ENCODE results near the gene CSK.
"Not testable (repeated sequence)": the region's sequence is repeated elsewhere in the genome, so short reads cannot be mapped to it uniquely, and the experiment has no call there.

CSK gene

DNA sequence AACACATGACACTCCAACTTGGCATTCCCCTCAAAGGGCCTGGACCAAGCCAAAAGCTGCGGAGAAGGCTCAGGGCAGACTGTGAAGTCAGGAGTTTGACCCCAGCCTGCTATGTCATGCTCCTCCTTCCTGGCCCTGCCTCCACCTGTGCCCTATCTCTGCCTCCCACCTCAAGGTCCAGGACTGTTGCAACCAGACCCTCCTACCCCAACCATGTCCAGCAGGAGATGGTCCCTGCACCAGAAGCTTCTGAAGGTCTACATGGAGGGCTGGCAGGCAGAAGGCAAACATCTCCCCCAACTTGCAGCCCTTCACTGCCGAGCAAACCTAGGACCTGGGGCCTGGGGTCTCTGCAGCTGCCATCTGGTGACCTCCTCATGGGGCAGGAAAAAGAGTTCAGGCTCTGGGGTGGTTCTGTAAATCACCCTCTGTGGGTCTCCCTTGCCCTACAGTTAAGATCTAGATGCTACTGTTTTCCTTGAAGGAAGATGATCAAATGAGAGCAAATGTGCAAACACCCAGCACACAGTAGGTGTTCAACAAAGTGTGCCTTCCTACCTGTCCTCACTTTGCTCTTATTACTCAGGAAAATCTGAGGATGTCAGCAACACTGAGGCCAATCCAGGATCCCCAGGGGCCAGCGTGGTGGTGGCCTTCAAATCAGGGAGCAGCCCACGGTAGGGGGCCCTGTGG lies 11.5 kb upstream of the CSK start:
- no peak for DNase-seq (ENCODE audit: low read depth)

DNA sequence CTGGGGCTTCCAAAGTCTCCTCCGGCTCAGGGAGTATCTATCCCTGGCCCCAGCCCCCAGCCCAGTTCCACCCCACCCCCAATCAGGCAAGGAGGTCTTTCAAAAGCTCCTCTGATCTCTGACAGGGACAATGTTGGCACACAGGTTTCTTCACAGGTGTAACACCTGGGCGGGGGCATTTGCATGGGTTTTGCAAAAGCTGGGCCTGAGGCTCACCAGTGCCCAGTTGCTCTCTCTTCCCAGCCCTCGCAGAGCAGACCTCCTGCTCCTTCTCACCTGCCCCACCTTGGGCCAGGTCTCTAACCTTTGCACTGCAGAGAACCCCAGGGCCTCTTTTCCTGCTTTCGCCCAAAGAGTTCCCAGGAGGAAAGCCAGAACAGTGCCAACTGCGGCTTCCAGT lies 8.6 kb upstream of the CSK start:
- no peak for DNase-seq (ENCODE audit: low read depth)

DNA sequence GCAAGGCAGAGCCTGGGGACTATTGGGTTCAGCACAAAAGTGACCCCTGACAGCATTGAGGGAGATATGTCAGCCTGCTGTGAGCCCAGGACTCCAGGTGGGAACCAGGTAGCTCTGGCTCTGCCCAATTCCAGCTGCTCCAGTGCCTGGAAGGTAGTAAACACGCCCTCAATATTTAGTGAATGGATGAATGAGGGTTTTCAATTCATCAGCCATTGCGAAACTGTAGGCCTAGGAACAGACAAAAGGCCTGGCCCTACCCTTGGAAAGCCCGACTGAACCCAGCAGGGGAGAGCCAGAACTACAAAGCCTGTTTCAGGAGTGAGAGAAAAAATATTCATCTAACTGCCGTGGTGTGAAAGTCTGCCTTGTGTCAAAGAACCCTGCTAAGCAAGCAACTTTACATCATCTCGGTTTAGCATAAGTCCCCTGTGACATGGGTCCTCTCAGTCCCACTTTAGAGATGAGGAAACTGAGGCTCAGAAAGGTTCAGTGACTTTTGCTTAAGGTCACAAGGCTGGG lies 8.1 kb upstream of the CSK start:
- no peak for DNase-seq (ENCODE audit: low read depth)

DNA sequence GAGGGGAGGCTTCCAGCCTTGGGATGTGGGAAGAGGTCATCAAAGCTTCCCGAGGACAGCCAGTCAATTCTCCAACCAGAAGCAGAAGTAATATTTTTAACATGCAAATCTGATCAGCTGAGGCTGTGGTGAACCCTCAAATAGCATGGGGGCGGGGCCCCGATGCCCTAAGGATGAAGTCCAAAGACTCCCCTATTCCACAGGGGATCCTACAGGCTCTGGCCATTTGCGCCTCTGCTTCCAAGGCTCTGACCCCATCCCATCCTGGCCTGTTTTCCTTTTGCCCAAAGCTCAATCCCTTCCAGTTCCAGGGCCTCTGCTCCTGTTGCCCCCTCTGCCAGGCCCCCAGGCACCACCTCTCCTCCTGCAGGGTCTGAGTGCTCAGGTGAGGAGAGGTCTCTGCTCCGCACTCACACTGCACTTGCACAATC lies 6.7 kb upstream of the CSK start:
- no peak for DNase-seq (ENCODE audit: low read depth)

DNA sequence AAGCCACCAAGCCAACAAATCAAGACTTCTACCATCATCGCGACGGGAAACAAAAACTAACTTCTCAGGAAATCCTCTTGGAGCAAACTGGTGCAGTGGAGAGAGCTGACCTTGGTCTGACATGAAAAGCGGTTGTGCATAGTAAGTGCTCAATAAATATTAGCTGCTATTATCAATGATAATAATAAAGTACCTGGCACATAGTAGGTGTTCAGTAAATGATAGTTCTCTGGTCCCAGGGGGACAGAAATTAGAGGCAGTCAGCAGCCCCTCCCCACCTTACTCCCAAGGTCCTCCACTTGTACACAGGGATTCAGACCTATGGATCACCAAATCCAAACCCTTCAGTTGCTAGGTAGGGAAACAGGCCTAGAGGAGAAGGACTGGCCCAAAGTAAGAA lies 6.0 kb upstream of the CSK start:
- no peak for DNase-seq (ENCODE audit: low read depth)

DNA sequence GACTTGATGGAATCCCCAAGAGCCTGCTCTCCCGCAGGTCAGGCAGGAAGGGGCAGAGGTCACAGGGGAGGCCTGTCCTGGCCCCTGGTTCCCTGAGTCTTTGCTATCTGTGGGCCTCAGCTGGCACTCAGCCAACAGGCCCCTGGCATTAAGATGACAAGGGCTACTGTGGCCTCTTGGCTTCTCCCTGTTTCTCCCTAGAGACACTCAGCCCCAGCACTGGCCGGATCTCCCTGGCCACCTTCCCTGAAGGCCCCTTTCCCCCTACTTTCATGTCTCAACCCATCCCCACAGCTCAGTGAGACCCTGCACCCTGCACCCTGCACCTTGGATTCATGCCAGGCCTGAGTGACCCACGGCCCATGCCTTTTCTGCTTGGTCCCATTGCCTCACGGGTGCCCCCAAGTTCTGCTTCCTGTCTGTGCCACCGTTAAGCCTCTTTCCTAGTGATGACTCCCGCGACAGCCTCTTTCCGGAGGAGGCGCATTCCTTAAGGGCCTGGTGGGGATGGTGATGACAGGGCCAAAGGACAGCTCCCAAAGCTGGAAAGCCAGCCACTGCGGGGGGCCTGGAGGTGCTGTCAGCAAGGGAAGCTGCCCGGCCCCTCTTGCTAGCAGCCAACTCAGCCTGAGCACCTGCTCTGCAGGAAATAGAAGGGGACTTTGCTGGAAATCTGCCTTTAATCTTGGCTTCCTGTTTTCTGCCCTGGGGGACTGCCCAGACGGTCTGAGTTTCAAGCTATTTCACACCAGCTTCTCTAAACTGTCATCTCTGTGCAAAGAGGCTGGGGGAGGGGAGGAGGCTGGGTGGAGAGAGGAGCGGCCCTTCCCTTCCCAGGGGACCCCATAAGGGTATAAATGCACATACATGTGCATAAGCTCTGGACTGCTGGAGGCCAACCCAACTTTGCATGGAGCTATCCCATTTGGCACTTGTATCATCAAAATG lies 4.8 kb upstream of the CSK start:
- DNase-seq (ENCODE audit: low read depth) = no peak

DNA sequence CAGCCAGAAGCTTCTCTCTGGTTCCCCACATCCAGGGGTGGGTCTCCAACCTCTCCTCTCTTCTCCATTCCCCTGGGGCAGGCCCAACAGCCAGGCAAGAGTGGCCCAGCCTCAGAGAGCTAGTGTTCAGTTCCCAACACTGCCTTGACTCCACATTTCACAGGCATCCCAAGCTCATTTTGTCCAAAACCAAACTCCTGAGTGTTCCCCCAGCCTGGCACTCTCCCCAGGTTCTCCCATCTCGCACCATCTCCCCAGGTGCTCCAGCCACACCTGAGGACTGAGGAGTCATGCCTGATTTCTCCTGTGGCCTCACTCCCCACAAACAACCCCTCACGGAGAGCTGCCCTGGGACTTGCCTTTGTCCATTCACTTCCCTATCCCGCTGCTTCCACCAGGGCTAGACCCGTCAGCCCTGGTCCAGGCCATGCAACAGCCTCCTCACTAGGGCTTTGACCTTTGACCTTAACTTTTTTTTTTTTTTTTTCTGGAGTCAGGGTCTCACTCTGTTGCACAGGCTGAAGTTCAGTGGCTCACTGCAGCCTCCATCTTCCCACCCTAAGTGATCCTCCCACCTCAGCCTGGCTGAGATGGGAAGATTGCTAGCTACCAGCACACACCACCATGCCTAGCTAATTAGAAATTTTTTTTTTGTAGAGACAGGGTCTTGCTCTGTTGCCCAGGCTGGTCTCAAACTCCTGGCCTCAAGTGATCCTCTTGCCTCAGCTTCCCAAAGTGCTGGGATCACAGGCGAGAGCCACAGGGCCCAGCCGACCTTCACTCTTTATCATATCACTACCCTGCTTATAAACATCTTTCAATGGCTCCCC lies 3.9 kb upstream of the CSK start:
- DNase-seq (ENCODE audit: low read depth) = no peak

DNA sequence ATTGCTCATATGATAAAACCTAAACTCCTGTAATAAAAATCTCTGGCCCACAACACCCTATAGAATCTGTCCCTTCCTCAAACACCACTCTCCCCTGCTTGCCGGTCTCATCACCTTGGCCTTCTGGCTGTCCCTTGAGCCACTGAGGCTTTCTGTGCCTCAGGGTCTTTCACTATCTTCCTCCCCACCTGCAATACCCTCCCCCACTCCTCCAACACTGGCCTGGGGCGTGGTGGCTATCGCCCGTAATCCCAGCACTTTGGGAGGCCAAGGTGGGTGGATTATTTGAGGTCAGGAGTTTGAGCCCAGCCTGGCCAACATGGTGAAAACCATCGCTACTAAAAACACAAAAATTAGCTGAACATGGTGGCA lies 3.3 kb upstream of the CSK start:
- DNase-seq (ENCODE audit: low read depth) = no peak

DNA sequence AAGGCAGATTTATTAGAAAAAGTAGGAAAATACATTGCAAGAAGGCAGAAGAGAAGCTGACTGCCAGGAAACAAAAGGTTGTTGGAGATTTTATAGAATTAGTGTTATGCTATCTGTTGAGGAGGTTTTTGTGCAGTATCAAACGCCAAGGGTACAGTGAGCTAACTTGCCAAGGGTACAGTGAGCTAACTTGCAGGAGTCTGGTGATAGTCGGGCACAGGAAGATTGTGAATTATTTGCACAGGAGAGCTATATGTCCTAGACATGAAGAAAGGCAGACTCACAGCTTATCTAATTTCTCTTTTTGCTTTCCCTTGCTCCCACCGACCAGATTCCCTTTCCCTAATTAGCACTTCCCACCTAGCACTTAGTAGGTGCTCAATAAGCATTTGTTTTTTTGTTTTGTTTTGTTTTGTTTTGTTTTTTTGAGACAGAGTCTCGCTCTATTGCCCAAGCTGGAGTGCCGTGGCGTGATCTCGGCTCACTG lies 2.7 kb upstream of the CSK start:
- DNase-seq (ENCODE audit: low read depth) = no peak

DNA sequence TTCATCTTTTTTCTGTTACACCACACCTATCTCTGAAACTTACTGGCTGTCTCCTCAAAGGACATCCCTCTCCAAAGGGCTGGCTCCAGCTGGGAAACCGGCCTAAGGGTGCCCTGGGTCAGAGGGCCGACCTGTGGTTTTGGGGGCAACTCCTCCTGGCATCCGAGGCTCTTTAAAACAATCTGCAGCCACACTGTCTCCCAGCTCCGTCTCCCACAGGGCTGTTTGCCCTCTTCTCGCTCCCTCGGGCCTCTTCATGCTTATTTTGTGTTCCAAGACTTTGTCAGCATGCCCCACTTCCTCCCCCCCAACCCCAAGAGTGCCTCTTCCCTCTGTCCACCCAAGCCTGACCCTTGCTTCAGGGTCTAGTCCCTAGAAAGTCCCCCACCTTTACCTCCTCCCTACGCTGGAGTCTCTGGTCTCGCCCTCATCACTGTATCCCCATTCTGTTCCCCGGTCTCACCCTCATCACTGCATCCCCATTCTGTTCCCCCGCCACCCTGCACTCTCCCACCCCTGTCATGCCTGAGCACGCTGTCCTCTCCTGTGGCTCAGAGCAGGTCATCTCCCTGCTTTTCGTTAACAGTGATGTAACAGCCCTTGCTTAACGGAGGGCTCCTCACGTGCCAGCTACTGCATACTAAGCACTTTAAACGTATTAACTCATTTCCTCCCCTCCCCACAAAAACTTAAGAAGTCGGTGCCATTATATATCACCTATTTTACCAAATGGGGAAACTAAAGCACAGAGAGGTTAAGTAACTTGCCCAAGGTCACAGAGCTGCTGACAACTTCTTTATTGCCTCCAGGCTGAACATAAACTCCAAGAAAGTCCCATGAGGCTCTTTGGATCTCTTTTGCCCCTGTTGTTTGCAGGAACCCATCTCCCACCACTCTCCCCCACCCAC lies 1.1 kb upstream of the CSK start:
- DNase-seq (ENCODE audit: low read depth) = no peak

DNA sequence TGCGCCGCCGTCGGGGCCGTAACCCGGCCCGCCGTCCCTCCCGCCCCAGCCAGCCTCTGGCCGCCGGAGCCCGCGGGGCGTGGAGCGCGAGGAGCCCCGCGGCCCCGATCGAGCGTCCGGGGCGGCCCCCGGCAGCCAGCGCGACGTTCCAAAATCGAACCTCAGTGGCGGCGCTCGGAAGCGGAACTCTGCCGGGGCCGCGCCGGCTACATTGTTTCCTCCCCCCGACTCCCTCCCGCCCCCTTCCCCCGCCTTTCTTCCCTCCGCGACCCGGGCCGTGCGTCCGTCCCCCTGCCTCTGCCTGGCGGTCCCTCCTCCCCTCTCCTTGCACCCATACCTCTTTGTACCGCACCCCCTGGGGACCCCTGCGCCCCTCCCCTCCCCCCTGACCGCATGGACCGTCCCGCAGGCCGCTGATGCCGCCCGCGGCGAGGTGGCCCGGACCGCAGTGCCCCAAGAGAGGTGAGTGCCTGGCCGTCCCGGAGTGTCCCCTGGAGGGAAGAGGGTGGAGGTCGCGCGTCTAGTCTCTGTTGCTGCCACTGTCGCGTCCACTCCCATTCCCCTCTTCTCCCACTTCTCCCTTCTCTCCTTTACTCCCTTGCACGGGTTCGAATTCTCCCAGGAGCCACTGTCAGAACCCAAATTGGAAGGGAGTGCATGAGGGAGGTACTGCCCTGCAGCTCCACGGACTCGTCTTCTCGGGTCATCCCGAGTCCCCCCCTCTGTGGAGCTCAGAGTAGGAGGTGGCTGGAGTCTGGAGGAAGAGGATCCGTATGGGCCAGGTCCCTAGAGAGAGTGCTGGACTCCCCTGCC lies 585 bp downstream of the CSK start:
- no peak for DNase-seq (ENCODE audit: low read depth)

DNA sequence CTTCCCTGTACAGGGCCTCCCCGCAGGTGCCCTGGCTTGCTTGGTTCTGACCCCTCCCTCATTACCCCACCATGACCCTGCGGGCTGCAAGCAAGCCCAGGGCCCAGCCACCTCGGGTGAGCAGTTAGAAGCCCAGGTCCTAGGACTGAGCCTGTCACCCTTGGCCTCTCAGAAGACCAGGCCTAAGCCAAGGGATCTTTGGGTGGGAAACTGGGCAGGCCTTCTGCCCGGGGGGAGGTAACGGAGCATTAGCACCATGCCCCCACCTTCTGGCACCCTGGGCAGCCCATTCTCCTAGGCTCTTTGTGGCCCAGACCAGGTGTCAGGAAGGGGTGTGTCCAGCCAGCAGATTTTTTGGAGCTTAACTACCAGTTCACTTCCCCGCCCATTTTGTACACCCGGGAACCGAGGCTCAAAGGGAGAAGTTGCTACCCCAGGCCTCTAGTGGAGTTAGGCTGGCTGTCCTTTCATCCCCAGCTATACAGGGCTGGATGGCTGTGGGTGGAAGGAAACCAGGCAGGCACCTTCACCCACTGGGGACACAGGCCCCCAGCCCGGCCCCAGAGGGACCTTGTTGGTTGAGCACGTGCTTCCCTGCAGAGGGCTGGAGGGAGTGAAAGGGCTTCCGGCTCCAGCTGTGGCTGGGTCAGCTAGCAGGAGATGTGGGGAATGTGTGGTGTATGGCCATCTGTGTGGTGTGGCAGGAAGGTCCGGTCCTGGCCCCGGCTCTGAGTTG lies 1.4 kb downstream of the CSK start:
- DNase-seq (ENCODE audit: low read depth) = no peak

DNA sequence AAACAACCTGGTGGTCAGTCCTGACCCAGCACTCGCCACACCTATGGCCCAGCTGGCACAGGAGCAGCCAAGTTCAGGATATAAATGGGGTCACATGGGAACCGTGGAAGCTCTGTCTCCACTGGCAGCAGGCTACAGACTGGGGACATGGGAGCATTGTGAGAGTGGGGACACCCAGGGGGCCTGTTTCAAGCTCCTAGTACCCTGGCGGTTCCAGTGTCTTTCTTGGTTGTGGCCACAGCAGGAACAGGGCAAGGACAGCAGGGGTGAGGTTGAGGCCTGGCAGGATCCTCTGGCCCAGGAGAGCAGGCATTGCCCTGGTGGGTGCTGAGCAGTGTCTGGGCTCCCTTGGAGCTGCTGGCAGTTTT lies 1.9 kb downstream of the CSK start:
- no peak for DNase-seq (ENCODE audit: low read depth)

DNA sequence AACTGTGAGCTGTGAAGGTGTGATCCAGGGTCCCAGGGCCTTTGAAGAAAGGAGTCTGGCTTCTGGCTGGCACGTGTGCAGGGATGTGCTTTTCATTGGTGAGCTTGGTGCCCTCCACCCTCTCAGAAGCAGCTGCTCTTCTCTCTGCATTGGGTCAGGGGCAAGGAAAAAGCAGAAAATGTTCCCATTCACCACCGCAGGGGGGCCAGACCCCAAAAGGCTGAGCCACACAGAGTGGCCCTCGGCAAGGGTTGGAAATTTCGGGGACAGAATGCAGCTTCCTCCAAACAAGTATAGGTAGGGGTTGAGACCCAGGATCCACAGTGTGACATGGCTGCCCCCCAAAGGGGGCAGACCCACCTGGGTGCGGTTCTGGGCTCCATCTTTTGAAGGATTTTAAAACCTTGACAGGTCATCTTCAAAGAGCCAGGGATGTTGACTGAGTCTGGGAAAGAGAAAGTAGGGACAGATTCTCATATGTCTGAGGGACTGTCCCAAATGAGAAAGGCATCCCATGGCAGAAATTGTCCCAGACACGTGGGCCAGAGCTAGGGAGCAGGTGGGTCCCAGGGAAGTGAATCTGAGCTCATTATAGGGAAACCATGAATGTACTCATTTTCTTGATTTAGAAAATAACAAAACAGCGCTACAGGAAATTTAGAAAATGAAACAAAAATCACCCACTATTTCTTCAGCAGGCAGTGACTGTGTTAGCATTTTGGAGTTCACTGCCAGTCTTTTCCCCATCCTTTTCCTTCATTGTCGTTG lies 2.7 kb downstream of the CSK start:
- no peak for DNase-seq (ENCODE audit: low read depth)

DNA sequence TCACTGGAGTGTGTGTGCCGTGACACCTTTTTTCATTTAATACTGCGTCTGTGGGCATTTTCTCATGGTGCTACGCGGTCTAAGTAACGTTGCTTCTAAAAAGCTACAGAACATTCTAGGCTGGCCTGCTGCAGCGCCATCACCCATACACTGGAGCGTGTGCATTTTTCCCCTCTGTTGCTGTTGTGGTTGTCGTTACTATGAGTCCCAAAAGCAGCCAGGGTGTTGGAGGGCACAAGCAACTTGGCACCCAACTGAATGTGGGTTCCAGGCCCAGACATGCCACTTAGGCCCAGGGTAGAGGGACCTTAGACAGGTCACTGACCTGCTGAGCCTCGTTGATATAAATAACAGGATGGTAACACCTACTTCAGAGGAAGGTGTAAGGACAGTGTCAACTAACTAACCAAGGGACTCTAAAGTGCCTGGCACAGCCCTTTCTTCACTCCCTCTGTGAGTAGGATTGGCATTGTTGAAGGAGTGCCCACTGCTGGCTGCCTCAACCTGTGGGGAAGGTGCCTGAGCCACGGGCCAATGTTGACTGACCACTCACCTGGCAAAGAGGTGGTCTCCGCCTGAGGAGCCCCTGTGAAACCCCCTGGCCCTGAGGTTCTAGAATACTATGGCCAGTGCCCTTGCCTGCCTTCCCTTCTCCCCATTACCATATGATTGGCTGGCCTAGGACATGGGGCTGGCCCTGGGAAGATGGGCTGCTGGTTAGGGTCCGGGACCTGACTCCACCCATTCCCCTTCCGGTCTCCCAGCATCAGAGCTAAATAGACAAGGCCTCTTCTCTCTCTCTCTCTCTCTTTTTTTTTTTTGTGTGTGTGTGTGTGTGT lies 3.5 kb downstream of the CSK start:
- DNase-seq (ENCODE audit: low read depth) = no peak

DNA sequence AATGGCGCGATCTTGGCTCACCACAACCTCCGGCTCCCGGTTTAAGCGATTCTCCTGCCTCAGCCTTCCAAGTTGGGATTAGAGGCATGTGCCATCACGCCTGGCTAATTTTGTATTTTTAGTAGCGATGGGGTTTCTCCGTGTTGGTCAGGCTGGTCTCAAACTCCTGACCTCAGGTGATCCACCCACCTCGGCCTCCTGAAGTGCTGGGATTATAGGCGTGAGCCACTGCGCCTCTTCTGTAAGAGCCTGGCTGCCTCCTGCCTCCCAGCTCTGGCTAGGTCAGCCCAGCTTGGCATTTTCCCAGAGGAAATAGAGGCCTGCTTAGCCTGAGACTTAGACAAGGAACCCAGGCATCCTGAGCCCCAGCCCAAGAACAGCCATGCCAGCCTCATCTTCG lies 4.2 kb downstream of the CSK start:
- not testable (repeated sequence) for DNase-seq (ENCODE audit: low read depth)

DNA sequence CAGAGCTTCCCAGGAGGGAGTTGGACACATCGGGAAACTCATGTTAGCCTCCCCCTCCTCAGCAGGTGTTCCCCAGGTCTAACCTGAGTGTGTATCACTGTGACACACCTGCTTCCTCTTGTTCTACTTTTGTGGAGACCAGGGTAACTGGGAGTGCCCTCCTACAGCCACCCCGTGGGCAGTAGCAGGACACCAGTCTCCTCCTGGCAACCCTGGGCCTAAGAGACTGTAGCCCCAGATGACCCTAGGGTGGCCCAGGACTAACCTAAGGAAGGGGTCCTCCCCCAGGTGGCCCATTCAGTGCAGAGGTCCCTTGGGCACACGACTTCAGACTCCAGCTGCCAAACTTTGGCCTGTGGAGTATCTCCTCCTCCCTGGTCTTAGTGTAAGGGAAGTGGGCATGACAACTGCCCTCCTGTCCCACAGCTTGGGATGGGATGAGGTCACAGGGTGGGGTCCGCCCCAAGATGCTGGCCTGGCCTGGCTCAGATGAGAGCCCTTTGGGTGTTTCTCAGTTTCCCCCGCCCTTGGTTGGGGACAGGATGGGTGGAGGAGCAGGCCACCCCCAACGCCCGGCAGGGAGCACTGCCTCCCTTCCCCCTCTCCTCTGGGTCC lies 4.8 kb downstream of the CSK start:
- no peak for DNase-seq (ENCODE audit: low read depth)
